Adrenal gland (tissue), 5 donors: ENCODE measurements around the gene HOXA6.

ENCODE experiments used
- POLR2A ChIP-seq, 2 donors: fragments of 450-650 bp; IDR thresholded peaks; one replicate each; pipeline ENCODE4 v1.6.1; 2017; ENCODE audit warnings: antibody characterized with exemption in 2 of 2, mild to moderate bottlenecking in 2 of 2, moderate library complexity in 1 of 2
- TF ChIP-seq, protein P1 (sequence below), 6 experiments: fragments of 450-650 bp in 4 of 6; fragments of 200-600 bp in 2 of 6; sonication (generic) in 1 of 6; IDR thresholded peaks; 1 replicate in 5 of 6; 2 replicates in 1 of 6; pipeline versions ENCODE4 v1.5.1 to v1.8.0; 2016 to 2021; ENCODE audit warnings: antibody characterized with exemption in 6 of 6, mild to moderate bottlenecking in 2 of 6, moderate library complexity in 1 of 6
- donor health status: DM: no; HTN: no; CAD: no.

DNA sequence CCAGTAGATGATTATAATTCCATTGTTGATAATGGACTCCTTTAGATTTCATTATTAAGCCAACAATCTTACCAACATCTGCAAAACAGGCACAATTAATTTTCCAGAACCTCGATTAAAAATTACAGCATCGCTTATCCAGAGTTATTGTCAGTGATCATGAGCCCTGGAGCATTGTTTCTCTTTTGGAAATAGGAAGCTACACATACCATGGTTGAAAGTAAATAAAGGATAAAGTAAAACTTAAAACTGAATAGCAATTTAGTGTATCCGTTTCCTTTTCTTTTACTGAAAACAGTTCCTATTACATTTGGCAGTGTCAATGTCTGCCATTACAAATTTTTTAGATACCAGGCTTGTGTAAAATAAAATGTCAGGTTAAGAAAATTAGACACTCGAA, 35.2 kb downstream of the HOXA6 start:
- TF ChIP-seq, protein P1, sequence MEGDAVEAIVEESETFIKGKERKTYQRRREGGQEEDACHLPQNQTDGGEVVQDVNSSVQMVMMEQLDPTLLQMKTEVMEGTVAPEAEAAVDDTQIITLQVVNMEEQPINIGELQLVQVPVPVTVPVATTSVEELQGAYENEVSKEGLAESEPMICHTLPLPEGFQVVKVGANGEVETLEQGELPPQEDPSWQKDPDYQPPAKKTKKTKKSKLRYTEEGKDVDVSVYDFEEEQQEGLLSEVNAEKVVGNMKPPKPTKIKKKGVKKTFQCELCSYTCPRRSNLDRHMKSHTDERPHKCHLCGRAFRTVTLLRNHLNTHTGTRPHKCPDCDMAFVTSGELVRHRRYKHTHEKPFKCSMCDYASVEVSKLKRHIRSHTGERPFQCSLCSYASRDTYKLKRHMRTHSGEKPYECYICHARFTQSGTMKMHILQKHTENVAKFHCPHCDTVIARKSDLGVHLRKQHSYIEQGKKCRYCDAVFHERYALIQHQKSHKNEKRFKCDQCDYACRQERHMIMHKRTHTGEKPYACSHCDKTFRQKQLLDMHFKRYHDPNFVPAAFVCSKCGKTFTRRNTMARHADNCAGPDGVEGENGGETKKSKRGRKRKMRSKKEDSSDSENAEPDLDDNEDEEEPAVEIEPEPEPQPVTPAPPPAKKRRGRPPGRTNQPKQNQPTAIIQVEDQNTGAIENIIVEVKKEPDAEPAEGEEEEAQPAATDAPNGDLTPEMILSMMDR (IDR thresholded peaks at IDR 0.05), result no peak
- no peak for TF ChIP-seq POLR2A (IDR thresholded peaks at IDR 0.05)
